Superior temporal gyrus (tissue), 1 donor: Measurements from ENCODE around the gene STAT5B.
"Not testable (repeated sequence)": the region's sequence is repeated elsewhere in the genome, so short reads cannot be mapped to it uniquely, and the experiment has no call there.

ENCODE experiments used
- DNase-seq: peaks from one replicate; pipeline ENCODE4 v3.0.0-alpha.2; 2016; ENCODE audit errors: extremely low spot score

STAT5B gene

GRCh38 chr17:42193969-42194899 lies 82.0 kb downstream of the STAT5B start, which contains the start of gene GHDC:
Gene GHDC (minus strand): TSS chr17:42194494. CDS start chr17:42193581, 913 bp downstream.
- peak; percentile 92 for DNase-seq

- no peak for DNase-seq
Observed at GRCh38 chr17:42193216-42193968, 82.8 kb downstream of the STAT5B start.

GRCh38 chr17:42192189-42193126 lies 83.7 kb downstream of the STAT5B start:
- no peak for DNase-seq

GRCh38 chr17:42191275-42191608 lies 84.9 kb downstream of the STAT5B start:
- DNase-seq = no peak

GRCh38 chr17:42190491-42191274 lies 85.5 kb downstream of the STAT5B start:
- no peak for DNase-seq

GRCh38 chr17:42189651-42189965 lies 86.6 kb downstream of the STAT5B start:
- no peak for DNase-seq

GRCh38 chr17:42188749-42189650 lies 87.2 kb downstream of the STAT5B start:
- DNase-seq = no peak

GRCh38 chr17:42187833-42188232 lies 88.4 kb downstream of the STAT5B start:
- no peak for DNase-seq

- DNase-seq = not testable (repeated sequence)
Observed at GRCh38 chr17:42186191-42186590, 90.0 kb downstream of the STAT5B start.

GRCh38 chr17:42185621-42185930 lies 90.6 kb downstream of the STAT5B start:
- DNase-seq = no peak

- no peak for DNase-seq
Observed at GRCh38 chr17:42184713-42185620, 91.2 kb downstream of the STAT5B start, which contains the start of gene HCRT. Gene HCRT (minus strand): TSS chr17:42185452. CDS start chr17:42185365, 87 bp downstream.

- peak; percentile 84 for DNase-seq
Observed at GRCh38 chr17:42183741-42184711, 92.2 kb downstream of the STAT5B start.

GRCh38 chr17:42182927-42183734 lies 93.1 kb downstream of the STAT5B start:
- DNase-seq = no peak

- no peak for DNase-seq
Observed at GRCh38 chr17:42181851-42182207, 94.4 kb downstream of the STAT5B start.

GRCh38 chr17:42180922-42181850 lies 95.0 kb downstream of the STAT5B start, which contains the start of gene KCNH4:
Gene KCNH4 (minus strand): TSS chr17:42181142. CDS start chr17:42180945, 197 bp downstream.
- DNase-seq = peak; percentile 74
